ENCODE measurements around the gene ZNF850.

ZNF850 gene

DNA sequence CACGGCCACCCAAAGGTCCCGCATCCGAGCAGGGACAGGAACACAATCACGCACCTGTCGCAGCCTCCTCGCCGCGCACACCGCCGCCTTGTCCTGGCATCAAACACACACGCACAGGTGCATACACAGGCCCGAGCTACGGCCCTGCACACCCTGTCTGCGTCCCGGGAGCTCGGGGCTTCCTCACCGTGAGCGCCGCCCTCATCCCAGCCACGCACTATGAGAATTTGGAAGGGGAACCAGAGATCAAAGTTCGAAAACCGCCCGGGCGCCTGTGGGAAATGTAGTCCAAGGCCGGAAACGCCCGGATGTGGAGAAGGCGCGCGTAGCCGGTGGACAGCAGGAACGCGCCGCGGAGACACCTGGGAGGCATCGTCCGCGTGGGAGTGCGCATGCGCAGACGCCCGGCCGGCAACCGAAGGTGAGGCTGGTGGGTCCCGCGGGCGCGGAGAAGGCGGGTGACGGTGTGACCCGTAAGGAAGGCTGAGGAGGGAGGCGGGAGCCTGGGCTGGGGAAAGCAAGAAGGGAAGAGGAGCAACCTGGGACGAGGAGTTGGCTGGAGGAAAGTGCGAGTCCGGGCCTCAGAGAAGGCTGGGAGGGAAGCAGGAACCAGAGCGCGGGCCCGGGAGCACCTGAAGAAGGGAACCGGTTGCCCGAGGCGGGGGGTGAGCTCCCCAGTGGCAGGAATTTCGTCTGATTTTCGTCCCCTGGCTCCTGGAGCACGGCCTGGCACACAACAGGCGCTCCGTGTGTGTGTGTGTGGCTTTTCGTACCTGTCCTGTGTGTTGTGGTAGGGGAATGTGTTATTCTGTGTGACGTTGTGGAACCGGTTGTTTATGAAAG, 85.2 kb downstream of the ZNF850 start, which contains the start of gene ZNF567:
TSS of gene ZNF567 (plus strand) at position 399 of the 843 bp plus-strand sequence. CDS start 7,256 bp downstream, outside the sequence.
- DNase-seq = peak; percentile 97

DNA sequence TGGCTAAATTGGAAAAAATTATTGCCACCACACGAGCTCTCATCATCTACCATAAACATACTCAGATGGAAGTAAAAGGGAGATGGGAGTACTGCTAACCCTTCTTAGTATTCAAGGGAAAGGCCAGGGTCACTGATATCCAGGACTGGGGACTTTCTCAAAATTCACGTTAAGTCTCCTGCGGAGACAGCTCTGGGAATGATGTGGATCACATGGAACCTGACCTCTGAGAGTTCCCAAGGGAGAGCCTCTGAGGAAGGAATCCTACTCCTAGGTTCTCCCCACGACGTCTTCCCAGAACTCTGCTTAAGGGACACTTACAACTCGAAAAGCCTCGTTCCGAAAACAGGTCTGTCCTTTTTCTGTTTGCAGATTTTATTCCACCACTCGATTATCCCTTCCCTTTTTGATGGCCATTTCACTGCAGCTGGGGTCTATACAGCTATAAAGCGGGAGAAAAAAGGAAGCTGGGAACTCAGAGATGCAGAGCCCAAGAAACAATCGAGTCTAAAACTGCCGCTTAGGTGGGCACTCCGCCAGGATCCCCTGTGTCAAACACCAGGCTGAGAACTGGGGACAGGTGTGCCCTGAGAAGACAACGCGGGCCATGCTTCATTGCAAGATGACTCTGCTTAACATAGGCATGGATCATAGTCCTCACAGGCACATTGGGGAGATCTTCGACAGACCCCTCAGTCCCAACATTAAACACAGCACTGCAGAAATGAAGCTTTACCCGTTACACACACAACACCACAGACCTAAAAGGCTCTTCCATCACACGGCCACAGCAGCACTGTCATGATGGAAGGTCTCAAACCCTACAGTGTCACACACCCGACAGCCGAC, 86.0 kb downstream of the ZNF850 start:
- DNase-seq = no peak

DNA sequence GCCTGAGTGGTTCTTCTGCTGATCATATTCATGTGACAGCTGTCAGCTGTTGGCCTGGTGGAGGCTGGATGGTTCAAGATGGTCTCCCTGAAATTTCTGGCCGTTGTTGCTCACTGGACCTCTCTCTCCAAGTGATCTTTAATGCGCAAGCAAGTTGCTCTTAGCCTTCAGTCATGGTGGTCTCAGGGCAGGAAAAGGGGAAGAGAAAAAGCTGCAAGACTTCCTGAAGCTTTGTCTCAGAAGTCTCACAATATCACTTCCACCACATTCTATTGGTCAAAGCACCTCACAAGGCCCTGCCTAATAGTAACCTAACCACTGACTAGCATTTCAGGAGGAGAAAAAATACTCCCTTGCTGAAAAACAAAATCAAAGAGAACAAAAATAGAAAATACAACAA, 86.8 kb downstream of the ZNF850 start:
- DNase-seq = no peak

DNA sequence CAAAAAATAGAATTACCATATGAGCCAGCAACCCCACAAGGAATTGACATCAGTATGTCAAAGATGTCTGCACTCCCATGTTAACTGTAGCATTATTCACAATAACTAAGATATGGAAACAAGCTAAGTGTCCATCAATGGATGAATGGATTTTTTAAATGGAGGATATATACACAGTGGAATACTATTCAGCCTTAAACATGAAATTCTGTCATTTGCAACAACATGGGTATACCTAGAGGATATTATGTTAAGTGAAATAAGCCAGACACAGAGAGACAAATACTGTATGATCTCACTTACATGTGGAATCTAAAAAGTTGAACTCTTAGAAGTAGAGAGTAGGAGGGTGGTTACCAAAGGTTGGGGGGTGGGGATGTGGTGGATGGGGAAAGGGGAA, 93.2 kb downstream of the ZNF850 start:
- no peak for DNase-seq

DNA sequence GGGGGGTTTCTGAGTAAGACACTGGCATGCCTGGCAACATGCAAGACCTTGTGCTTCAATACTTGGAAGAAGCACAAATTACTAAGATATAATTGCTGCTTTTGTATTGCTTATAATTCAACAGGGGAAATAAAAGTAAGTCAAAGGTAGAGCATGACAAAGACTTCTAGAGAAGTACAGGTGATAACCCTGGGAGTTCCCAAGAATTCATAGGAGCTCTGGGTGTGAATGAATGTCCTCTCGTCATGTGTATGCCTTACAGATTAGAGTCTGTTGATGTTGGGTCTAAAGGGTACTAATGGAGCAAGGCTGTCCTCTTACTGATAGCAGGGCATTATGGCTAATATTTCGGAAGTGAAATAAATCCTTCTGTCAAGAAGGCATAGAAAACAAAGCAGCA, 98.4 kb downstream of the ZNF850 start:
- no peak for DNase-seq

DNA sequence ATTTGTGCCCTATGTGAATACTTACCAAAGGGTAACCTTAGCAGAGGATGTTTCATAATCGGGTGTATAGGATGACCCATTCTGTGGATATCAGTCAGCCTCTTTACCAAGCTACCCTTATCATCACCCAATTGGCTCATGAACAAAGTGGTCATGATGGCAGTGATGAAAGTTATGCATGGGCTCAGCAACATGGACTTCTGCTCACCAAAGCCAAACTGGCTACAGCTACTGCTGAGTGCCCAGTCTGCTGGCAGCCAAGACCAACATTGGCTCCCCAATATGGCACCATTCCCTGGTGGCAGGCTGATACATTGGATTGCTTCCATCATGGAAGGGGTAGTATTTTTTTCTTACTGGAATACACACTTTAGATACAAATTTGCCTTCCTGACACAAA, 100.2 kb downstream of the ZNF850 start:
- DNase-seq = no peak

DNA sequence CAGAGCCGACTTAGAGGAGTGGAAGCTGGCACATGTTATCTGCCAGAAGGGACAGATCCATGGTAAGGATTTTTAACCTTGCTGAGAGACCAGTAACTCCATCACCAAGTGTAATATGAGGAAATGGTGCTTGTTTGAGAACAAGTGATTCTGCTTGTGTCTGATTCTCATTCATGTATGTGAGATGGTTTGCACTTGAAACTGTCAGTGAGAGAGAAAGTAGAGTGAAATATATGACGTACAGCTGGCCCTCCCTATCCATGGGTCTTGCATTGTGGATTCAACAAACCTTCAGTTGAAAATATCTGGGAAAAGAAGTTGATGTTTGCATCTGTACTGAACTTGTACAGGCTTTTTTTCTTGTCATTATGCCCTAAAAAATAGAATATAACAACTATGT, 104.0 kb downstream of the ZNF850 start:
- DNase-seq = no peak

DNA sequence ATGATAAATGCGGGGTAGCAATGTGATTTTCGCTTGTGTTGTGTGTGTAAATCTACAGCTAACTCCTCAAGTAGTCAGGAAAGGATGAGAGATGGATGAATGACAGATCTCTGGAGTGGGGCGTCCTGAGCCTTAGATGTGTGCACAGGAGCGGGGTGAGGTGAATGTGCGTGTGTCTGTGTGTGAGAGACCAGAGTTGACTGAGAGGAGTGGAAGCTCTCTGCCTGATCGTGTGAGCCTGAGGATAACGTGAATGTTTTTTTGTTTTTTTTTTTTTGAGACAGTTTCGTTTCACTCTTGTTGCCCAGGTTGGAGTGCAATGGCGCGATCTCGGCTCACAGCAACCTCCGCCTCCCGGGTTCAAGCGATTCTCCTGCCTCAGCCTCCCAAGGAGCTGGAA, 106.8 kb downstream of the ZNF850 start:
- no peak for DNase-seq

Measured in CD4-positive, alpha-beta T cell treated with Interleukin-12 subunit alpha and Interleukin-12 subunit beta, for 1 hour (primary cell).